DOHH2 (cell line): ENCODE data around the gene RBM38.

Source experiments
- H3F3A ChIP-seq: fragments of 200-600 bp; sonication (generic), shearing (Covaris generic); 2 replicates; pipeline ENCODE4 v1.6.0; 2016; ENCODE audit warnings: antibody characterized with exemption, mild to moderate bottlenecking; ENCODE audit not compliant: control insufficient read depth, insufficient read depth
- H3K27ac ChIP-seq: fragments of 200-600 bp; sonication (generic); 2 replicates; pipeline ENCODE4 v1.5.1; 2014; ENCODE audit warnings: low read depth, mild to moderate bottlenecking, low read length, moderate library complexity
- H3K27me3 ChIP-seq: fragments of 200-600 bp; sonication (generic); 2 replicates; pipeline ENCODE4 v1.6.1; 2014; ENCODE audit warnings: mild to moderate bottlenecking, low read length, mixed read lengths; ENCODE audit not compliant: control insufficient read depth
- H3K36me3 ChIP-seq: fragments of 200-600 bp; sonication (generic); 2 replicates; pipeline ENCODE4 v1.6.1; 2014; ENCODE audit warnings: mild to moderate bottlenecking, low read length, moderate library complexity, mixed read lengths; ENCODE audit not compliant: control insufficient read depth
- H3K4me1 ChIP-seq: fragments of 200-600 bp; sonication (generic); 2 replicates; pipeline ENCODE4 v1.6.1; 2014; ENCODE audit warnings: mild to moderate bottlenecking, low read length, mixed read lengths; ENCODE audit not compliant: control insufficient read depth
- H3K4me2 ChIP-seq: fragments of 200-600 bp; sonication (generic); 2 replicates; pipeline ENCODE4 v1.6.0; 2014; ENCODE audit warnings: mild to moderate bottlenecking, low read length, moderate library complexity
- H3K4me3 ChIP-seq: fragments of 200-600 bp; sonication (generic); 2 replicates; pipeline ENCODE4 v1.5.1; 2014; ENCODE audit warnings: mild to moderate bottlenecking, low read length, mixed read lengths
- H3K79me2 ChIP-seq: fragments of 200-600 bp; sonication (generic); 2 replicates; pipeline ENCODE4 v1.6.1; 2014; ENCODE audit warnings: mild to moderate bottlenecking, low read length, mixed read lengths; ENCODE audit not compliant: control insufficient read depth
- H3K9me2 ChIP-seq: fragments of 200-600 bp; sonication (generic); replicated peaks from 2 replicates; pipeline ENCODE4 v1.6.1; 2014; ENCODE audit warnings: mild to moderate bottlenecking, low read length, mixed read lengths; ENCODE audit not compliant: control insufficient read depth
- H3K9me3 ChIP-seq: fragments of 200-600 bp; sonication (generic); 2 replicates; pipeline ENCODE4 v1.6.1; 2014; ENCODE audit warnings: antibody characterized with exemption, low read length, mixed read lengths; ENCODE audit not compliant: control insufficient read depth, insufficient read depth
- H4K20me1 ChIP-seq: fragments of 200-600 bp; sonication (generic); 2 replicates; pipeline ENCODE4 v1.6.0; 2014; ENCODE audit warnings: low read depth, mild to moderate bottlenecking, antibody characterized with exemption, low read length, moderate library complexity; ENCODE audit not compliant: control insufficient read depth, insufficient read depth
- EZH2phosphoT487 ChIP-seq: fragments of 200-600 bp; sonication (generic); IDR thresholded peaks from 2 replicates; pipeline ENCODE4 v1.6.1; 2017; ENCODE audit warnings: borderline replicate concordance, mild to moderate bottlenecking, antibody characterized with exemption, low read length, moderate library complexity, mixed read lengths
- TF ChIP-seq, protein P1 (sequence below): fragments of 200-600 bp; sonication (generic); IDR thresholded peaks from one replicate; pipeline ENCODE4 v1.5.1; 2014; ENCODE audit warnings: antibody characterized with exemption, mild to moderate bottlenecking, low read depth, low read length; ENCODE audit not compliant: poor library complexity, severe bottlenecking

Gene RBM38

DNA sequence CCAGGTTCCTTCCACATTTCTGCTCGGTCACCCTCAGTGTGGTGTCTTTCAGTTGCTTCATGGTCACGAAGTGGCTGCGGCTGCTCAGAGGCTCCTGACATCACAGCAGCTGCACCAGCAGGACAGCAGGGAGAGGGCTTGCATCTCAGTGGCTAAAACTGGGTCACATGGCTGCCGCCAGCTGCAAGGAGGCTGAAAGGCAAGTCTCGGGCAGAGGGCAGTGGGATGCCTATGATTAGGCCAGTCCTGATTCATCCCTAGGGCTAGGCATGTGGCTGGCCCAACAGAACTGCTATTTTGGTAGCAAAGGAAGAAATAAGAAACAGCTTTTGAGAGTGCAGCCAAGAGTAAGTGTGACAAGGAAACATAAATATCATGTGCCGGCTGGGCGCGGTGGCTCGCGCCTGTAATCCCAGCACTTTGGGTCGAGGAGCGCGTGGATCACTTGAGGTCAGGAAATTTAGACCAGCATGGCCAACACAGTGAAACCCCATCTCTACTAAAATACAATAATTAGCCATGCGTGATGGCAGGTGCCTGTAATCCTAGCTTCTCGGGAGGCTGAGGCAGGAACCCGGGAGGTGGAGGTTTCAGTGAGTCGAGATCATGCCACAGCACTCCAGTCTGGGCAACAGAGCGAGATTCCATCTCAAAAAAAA is 46.6 kb downstream of the RBM38 start:
- no peak for TF ChIP-seq EZH2phosphoT487
- TF ChIP-seq, protein P1, sequence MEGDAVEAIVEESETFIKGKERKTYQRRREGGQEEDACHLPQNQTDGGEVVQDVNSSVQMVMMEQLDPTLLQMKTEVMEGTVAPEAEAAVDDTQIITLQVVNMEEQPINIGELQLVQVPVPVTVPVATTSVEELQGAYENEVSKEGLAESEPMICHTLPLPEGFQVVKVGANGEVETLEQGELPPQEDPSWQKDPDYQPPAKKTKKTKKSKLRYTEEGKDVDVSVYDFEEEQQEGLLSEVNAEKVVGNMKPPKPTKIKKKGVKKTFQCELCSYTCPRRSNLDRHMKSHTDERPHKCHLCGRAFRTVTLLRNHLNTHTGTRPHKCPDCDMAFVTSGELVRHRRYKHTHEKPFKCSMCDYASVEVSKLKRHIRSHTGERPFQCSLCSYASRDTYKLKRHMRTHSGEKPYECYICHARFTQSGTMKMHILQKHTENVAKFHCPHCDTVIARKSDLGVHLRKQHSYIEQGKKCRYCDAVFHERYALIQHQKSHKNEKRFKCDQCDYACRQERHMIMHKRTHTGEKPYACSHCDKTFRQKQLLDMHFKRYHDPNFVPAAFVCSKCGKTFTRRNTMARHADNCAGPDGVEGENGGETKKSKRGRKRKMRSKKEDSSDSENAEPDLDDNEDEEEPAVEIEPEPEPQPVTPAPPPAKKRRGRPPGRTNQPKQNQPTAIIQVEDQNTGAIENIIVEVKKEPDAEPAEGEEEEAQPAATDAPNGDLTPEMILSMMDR, result no peak
- H3K4me3 ChIP-seq, result no peak overlapping the region
- H3K79me2 ChIP-seq, result no peaks in the 10 kb centered on the region
- no peak overlapping the region for H3K4me2 ChIP-seq
- H4K20me1 ChIP-seq, result 0 out of 2 replicates have a peak, but pooled peaks cover 3% of the 10 kb centered on the region
- peaks cover 36% of the 10 kb centered on the region for H3K4me1 ChIP-seq
- H3K9me2 ChIP-seq, result no peaks in the 10 kb centered on the region
- H3K27me3 ChIP-seq, result peaks cover 8% of the 10 kb centered on the region
- no peak overlapping the region for H3K27ac ChIP-seq
- peaks cover 2% of the 10 kb centered on the region; the same call in 1 of the 2 replicates for H3F3A ChIP-seq
- no peaks in the 10 kb centered on the region for H3K36me3 ChIP-seq
- no peaks in the 10 kb centered on the region for H3K9me3 ChIP-seq

DNA sequence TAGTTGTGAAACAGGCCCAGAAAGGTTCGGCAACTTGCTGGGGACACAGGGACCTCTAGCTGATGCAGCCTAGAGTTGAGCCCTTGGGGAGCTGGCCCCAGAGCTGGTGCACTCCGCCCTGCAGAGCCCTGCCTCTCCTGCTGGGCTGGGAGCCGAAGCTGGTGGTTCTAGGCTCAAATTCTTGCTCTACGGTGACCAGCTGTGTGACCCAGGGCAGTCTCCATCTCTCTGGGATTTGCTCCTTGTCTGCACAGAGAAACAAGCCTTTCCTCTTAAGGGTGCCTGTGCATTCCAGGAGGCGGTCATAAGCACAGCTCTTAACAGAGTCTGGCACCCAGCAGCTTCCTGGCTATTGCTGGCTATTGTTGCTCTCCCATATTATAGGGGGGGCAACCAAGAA is 47.4 kb downstream of the RBM38 start:
- Histone ChIP-seq H3K4me2 (no peak overlapping the region), H3K4me1 (peaks cover 28% of the 10 kb centered on the region), H3K27ac (no peak overlapping the region), H3K36me3 (no peaks in the 10 kb centered on the region), H3K27me3 (peaks cover 12% of the 10 kb centered on the region), H3K4me3 (no peak overlapping the region), H3K9me2 (no peaks in the 10 kb centered on the region), H3K9me3 (no peaks in the 10 kb centered on the region), H3F3A (peaks cover 2% of the 10 kb centered on the region; the same call in 1 of the 2 replicates), H3K79me2 (no peaks in the 10 kb centered on the region), H4K20me1 (0 out of 2 replicates have a peak, but pooled peaks cover 3% of the 10 kb centered on the region)
- TF ChIP-seq EZH2phosphoT487, result no peak
- TF ChIP-seq, protein P1, result no peak

DNA sequence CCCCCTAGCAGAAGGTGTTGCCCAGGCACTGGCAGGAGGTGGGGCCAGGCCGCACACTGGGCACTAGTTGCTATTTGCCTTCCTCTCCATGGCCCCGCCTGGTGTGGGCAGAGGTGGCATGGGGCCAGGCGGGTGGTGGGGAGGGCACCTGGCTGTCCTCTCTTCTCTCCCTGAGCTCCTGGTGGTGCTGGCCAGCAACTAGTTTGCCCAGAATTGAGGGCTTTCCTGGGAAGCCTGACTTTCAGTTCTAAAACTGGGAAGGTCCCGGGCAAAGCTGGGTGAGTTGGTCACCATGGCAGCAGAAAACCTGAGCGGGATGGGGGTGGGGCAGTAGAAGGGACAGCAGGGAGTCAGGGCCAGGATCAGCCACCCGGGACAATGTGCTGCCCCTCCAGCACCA is 48.2 kb downstream of the RBM38 start:
- Histone ChIP-seq H3K9me3 (no peaks in the 10 kb centered on the region), H3K4me2 (no peak overlapping the region), H3K79me2 (no peaks in the 10 kb centered on the region), H3K4me1 (peaks cover 19% of the 10 kb centered on the region), H3K9me2 (no peaks in the 10 kb centered on the region), H3F3A (peaks cover 2% of the 10 kb centered on the region; the same call in 1 of the 2 replicates), H4K20me1 (0 out of 2 replicates have a peak, but pooled peaks cover 3% of the 10 kb centered on the region), H3K27ac (no peak overlapping the region), H3K36me3 (no peaks in the 10 kb centered on the region), H3K4me3 (no peak overlapping the region), H3K27me3 (peaks cover 15% of the 10 kb centered on the region)
- no peak for TF ChIP-seq EZH2phosphoT487
- TF ChIP-seq, protein P1, result no peak
